Body of pancreas (tissue), 4 donors: Measurements from ENCODE around the gene TATDN2.

ENCODE experiments used
- CTCF ChIP-seq, 7 experiments: fragments of 450-650 bp in 4 of 7; fragments of 200-600 bp in 3 of 7; sonication (generic) in 3 of 7; IDR thresholded peaks; one replicate each; pipeline ENCODE4 v1.5.1; 2016 to 2019; ENCODE audit warnings: antibody characterized with exemption in 7 of 7
- POLR2A ChIP-seq, 3 donors: fragments of 450-650 bp; IDR thresholded peaks; one replicate each; pipeline ENCODE4 v1.6.1; 2016; ENCODE audit warnings: antibody characterized with exemption in 3 of 3, mild to moderate bottlenecking in 2 of 3

GRCh38 chr3:10303105-10303504 is 54.8 kb downstream of the TATDN2 start:
- TF ChIP-seq CTCF (IDR thresholded peaks at IDR 0.05) (no peak), POLR2A (IDR thresholded peaks at IDR 0.05) (no peak)
